OCI-LY1 (cell line): Measurements from ENCODE around the gene FTCD.

ENCODE experiments used
- H2AFZ ChIP-seq: fragments of 200-600 bp; sonication (generic), shearing (Covaris generic); 2 replicates; pipeline ENCODE4 v1.6.0; 2014; ENCODE audit warnings: antibody characterized with exemption, mild to moderate bottlenecking, low read length
- H3F3A ChIP-seq: fragments of 200-600 bp; sonication (generic), shearing (Covaris generic); 2 replicates; pipeline ENCODE4 v1.6.0; 2014; ENCODE audit warnings: mild to moderate bottlenecking, antibody characterized with exemption, low read length, moderate library complexity; ENCODE audit not compliant: insufficient read depth
- H3K27ac ChIP-seq: fragments of 200-600 bp; sonication (generic); 2 replicates; pipeline ENCODE4 v1.5.1; 2014; ENCODE audit warnings: low read length, mixed run types, mild to moderate bottlenecking, low read depth; ENCODE audit not compliant: poor library complexity, severe bottlenecking
- H3K27me3 ChIP-seq: fragments of 200-600 bp; sonication (generic); 2 replicates; pipeline ENCODE4 v1.6.0; 2014; ENCODE audit warnings: antibody characterized with exemption, mild to moderate bottlenecking, low read length, moderate library complexity; ENCODE audit not compliant: insufficient read depth
- H3K36me3 ChIP-seq: fragments of 200-600 bp; sonication (generic); 2 replicates; pipeline ENCODE4 v1.6.1; 2014; ENCODE audit warnings: mild to moderate bottlenecking, antibody characterized with exemption, low read length, moderate library complexity, mixed read lengths; ENCODE audit not compliant: insufficient read depth
- H3K4me1 ChIP-seq: fragments of 200-600 bp; sonication (generic); 2 replicates; pipeline ENCODE4 v1.5.1; 2014; ENCODE audit warnings: mild to moderate bottlenecking, low read length, moderate library complexity; ENCODE audit not compliant: insufficient read depth, severe bottlenecking
- H3K4me2 ChIP-seq: fragments of 200-600 bp; sonication (generic), shearing (Covaris generic); 2 replicates; pipeline ENCODE4 v1.6.1; 2014; ENCODE audit warnings: low read length
- H3K4me3 ChIP-seq: fragments of 200-600 bp; sonication (generic); 2 replicates; pipeline ENCODE4 v1.5.1; 2014; ENCODE audit warnings: low read length, low read depth, mild to moderate bottlenecking, mixed read lengths; ENCODE audit not compliant: poor library complexity, severe bottlenecking
- H3K79me2 ChIP-seq: fragments of 200-600 bp; shearing (Covaris generic); 2 replicates; pipeline ENCODE4 v1.6.1; 2016; ENCODE audit warnings: mixed run types, low read length, mixed read lengths; ENCODE audit not compliant: insufficient read depth
- H3K9ac ChIP-seq: fragments of 200-600 bp; sonication (generic), shearing (Covaris generic); 2 replicates; pipeline ENCODE4 v1.6.1; 2014; ENCODE audit warnings: mild to moderate bottlenecking, low read length, mixed read lengths
- H3K9me2 ChIP-seq: fragments of 200-600 bp; sonication (generic), shearing (Covaris generic); 2 replicates; pipeline ENCODE4 v1.6.1; 2014; ENCODE audit warnings: low read depth, mild to moderate bottlenecking, low read length, mixed read lengths
- H3K9me3 ChIP-seq: fragments of 200-600 bp; shearing (Covaris generic); 2 replicates; pipeline ENCODE4 v1.6.1; 2014; ENCODE audit warnings: low read length, mixed read lengths
- H4K20me1 ChIP-seq: fragments of 200-600 bp; sonication (generic), shearing (Covaris generic); 2 replicates; pipeline ENCODE4 v1.6.0; 2016; ENCODE audit warnings: mild to moderate bottlenecking, low read length; ENCODE audit not compliant: insufficient read depth
- EZH2 ChIP-seq: fragments of 200-600 bp; sonication (generic), shearing (Covaris generic); IDR thresholded peaks from 2 replicates; pipeline ENCODE4 v1.8.0; 2017; ENCODE audit warnings: borderline replicate concordance, mixed run types, mild to moderate bottlenecking, antibody characterized with exemption, low read length, moderate library complexity, mixed read lengths
- TF ChIP-seq, protein P1 (sequence below): fragments of 200-600 bp; sonication (generic), shearing (Covaris generic); IDR thresholded peaks from 2 replicates; pipeline ENCODE4 v1.5.1; 2017; ENCODE audit warnings: mild to moderate bottlenecking, antibody characterized with exemption, low read length, moderate library complexity, mixed read lengths

FTCD gene

GRCh38 chr21:46115441-46116188, 39.8 kb downstream of the FTCD start:
- no peak overlapping the region for H3K9ac ChIP-seq
- no peaks in the 10 kb centered on the region for H3K4me1 ChIP-seq
- H3F3A ChIP-seq, result no peaks in the 10 kb centered on the region
- peaks cover 5% of the 10 kb centered on the region; the same call in 1 of the 2 replicates for H3K27me3 ChIP-seq
- no peaks in the 10 kb centered on the region for H3K9me2 ChIP-seq
- TF ChIP-seq, protein P1, sequence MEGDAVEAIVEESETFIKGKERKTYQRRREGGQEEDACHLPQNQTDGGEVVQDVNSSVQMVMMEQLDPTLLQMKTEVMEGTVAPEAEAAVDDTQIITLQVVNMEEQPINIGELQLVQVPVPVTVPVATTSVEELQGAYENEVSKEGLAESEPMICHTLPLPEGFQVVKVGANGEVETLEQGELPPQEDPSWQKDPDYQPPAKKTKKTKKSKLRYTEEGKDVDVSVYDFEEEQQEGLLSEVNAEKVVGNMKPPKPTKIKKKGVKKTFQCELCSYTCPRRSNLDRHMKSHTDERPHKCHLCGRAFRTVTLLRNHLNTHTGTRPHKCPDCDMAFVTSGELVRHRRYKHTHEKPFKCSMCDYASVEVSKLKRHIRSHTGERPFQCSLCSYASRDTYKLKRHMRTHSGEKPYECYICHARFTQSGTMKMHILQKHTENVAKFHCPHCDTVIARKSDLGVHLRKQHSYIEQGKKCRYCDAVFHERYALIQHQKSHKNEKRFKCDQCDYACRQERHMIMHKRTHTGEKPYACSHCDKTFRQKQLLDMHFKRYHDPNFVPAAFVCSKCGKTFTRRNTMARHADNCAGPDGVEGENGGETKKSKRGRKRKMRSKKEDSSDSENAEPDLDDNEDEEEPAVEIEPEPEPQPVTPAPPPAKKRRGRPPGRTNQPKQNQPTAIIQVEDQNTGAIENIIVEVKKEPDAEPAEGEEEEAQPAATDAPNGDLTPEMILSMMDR, result no peak
- TF ChIP-seq EZH2, result no peak
- H3K36me3 ChIP-seq, result no peaks in the 10 kb centered on the region; the same call in 1 of the 2 replicates
- H3K4me2 ChIP-seq, result no peak overlapping the region
- H3K79me2 ChIP-seq, result no peaks in the 10 kb centered on the region
- no peaks in the 10 kb centered on the region for H4K20me1 ChIP-seq
- H3K9me3 ChIP-seq, result 0 out of 2 replicates have a peak, but pooled peaks cover 2% of the 10 kb centered on the region
- H3K27ac ChIP-seq, result no peak overlapping the region
- H3K4me3 ChIP-seq, result no peak overlapping the region
- H2AFZ ChIP-seq, result no peak overlapping the region

DNA sequence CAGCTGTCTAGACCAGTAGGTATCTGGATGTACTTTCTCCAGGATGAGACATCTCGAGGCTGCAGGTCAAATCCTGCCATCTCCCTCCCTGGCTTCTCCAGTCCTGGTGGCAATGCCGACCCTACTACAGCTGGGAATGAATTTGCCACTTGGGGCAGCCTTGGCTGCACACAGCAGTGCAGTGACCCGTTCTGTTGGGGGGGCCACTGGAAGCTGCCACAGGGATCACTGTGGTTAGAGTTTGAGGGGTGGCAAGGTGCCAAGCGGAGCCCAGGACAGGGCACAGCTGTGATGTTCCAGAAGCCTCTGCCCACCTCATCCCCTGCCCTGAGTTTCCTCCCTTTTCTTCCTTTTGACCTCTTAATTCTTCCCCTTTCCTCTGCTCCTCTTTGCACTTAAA, 40.4 kb downstream of the FTCD start:
- no peak overlapping the region for H3K4me2 ChIP-seq
- no peaks in the 10 kb centered on the region for H4K20me1 ChIP-seq
- no peak overlapping the region for H2AFZ ChIP-seq
- no peaks in the 10 kb centered on the region for H3K9me2 ChIP-seq
- no peaks in the 10 kb centered on the region; the same call in 1 of the 2 replicates for H3K36me3 ChIP-seq
- peaks cover 5% of the 10 kb centered on the region; the same call in 1 of the 2 replicates for H3K27me3 ChIP-seq
- no peaks in the 10 kb centered on the region for H3K79me2 ChIP-seq
- H3K4me1 ChIP-seq, result no peaks in the 10 kb centered on the region
- no peak overlapping the region for H3K4me3 ChIP-seq
- H3K27ac ChIP-seq, result no peak overlapping the region
- TF ChIP-seq, protein P1, result no peak
- TF ChIP-seq EZH2, result no peak
- no peak overlapping the region for H3K9ac ChIP-seq
- H3F3A ChIP-seq, result no peaks in the 10 kb centered on the region
- 0 out of 2 replicates have a peak, but pooled peaks cover 2% of the 10 kb centered on the region for H3K9me3 ChIP-seq

GRCh38 chr21:46113497-46114176, 41.7 kb downstream of the FTCD start:
- no peaks in the 10 kb centered on the region; the same call in 1 of the 2 replicates for H3K36me3 ChIP-seq
- TF ChIP-seq, protein P1, result no peak
- no peak for TF ChIP-seq EZH2
- no peak overlapping the region for H3K27ac ChIP-seq
- H3K4me2 ChIP-seq, result no peak overlapping the region
- no peak overlapping the region for H3K9ac ChIP-seq
- peaks cover 3% of the 10 kb centered on the region; the same call in 1 of the 2 replicates for H3K9me3 ChIP-seq
- no peaks in the 10 kb centered on the region for H4K20me1 ChIP-seq
- no peaks in the 10 kb centered on the region for H3K4me1 ChIP-seq
- H3F3A ChIP-seq, result no peaks in the 10 kb centered on the region
- peaks cover 5% of the 10 kb centered on the region; the same call in 1 of the 2 replicates for H3K27me3 ChIP-seq
- H3K4me3 ChIP-seq, result no peak overlapping the region
- H3K9me2 ChIP-seq, result no peaks in the 10 kb centered on the region
- H2AFZ ChIP-seq, result no peak overlapping the region
- H3K79me2 ChIP-seq, result no peaks in the 10 kb centered on the region
